ENCODE measurements around the gene KIR2DL4.
"Not testable (repeated sequence)": the region's sequence is repeated elsewhere in the genome, so short reads cannot be mapped to it uniquely, and the experiment has no call there.

Gene KIR2DL4

GRCh38 chr19:54788154-54788553, 15.3 kb upstream of the KIR2DL4 start:
- in situ Hi-C loops (cut with HindIII; ENCODE audit: low sequenced_read_pairs); DNase-seq (ENCODE audit: low read depth); H3K4me3 ChIP-seq (ENCODE audit: low read depth, low read length): not testable (repeated sequence)

- DNase-seq (ENCODE audit: low read depth) = no peak
- TF ChIP-seq CTCF (IDR thresholded peaks at IDR 0.05; ENCODE audit: low read depth, low read length, missing control alignments) = no peak
- H3K4me3 ChIP-seq (ENCODE audit: low read depth, low read length) = no peak overlapping the region
- in situ Hi-C loops (cut with HindIII; ENCODE audit: low sequenced_read_pairs) = no loop called here
Measured at GRCh38 chr19:54790711-54791110, 12.7 kb upstream of the KIR2DL4 start.

GRCh38 chr19:54791476-54791875, 11.9 kb upstream of the KIR2DL4 start:
- TF ChIP-seq CTCF (IDR thresholded peaks at IDR 0.05; ENCODE audit: low read depth, low read length, missing control alignments) = no peak
- no peak overlapping the region for H3K4me3 ChIP-seq (ENCODE audit: low read depth, low read length)
- in situ Hi-C loops (cut with HindIII; ENCODE audit: low sequenced_read_pairs) = no loop called here
- no peak for DNase-seq (ENCODE audit: low read depth)

- no peak for TF ChIP-seq CTCF (IDR thresholded peaks at IDR 0.05; ENCODE audit: low read depth, low read length, missing control alignments)
- no peak overlapping the region for H3K4me3 ChIP-seq (ENCODE audit: low read depth, low read length)
- in situ Hi-C loops (cut with HindIII; ENCODE audit: low sequenced_read_pairs) = no loop called here
- no peak for DNase-seq (ENCODE audit: low read depth)
Measured at GRCh38 chr19:54792814-54793213, 10.6 kb upstream of the KIR2DL4 start.

- no peak for TF ChIP-seq CTCF (IDR thresholded peaks at IDR 0.05; ENCODE audit: low read depth, low read length, missing control alignments)
- no peak for DNase-seq (ENCODE audit: low read depth)
- H3K4me3 ChIP-seq (ENCODE audit: low read depth, low read length) = no peak overlapping the region
- in situ Hi-C loops (cut with HindIII; ENCODE audit: low sequenced_read_pairs) = no loop called here
Measured at GRCh38 chr19:54795758-54796157, 7.7 kb upstream of the KIR2DL4 start.

GRCh38 chr19:54804101-54804500, 691 bp downstream of the KIR2DL4 start:
- no peak for TF ChIP-seq CTCF (IDR thresholded peaks at IDR 0.05; ENCODE audit: low read depth, low read length, missing control alignments)
- H3K4me3 ChIP-seq (ENCODE audit: low read depth, low read length) = no peak overlapping the region
- in situ Hi-C loops (cut with HindIII; ENCODE audit: low sequenced_read_pairs) = no loop called here
- no peak for DNase-seq (ENCODE audit: low read depth)

- in situ Hi-C loops (cut with HindIII; ENCODE audit: low sequenced_read_pairs) = no loop called here
- no peak for TF ChIP-seq CTCF (IDR thresholded peaks at IDR 0.05; ENCODE audit: low read depth, low read length, missing control alignments)
- H3K4me3 ChIP-seq (ENCODE audit: low read depth, low read length) = no peak overlapping the region
- no peak for DNase-seq (ENCODE audit: low read depth)
Measured at GRCh38 chr19:54804571-54804970, 1.2 kb downstream of the KIR2DL4 start.
